ENCODE results near the gene KCNIP4.

Gene KCNIP4

GRCh38 chr4:21901281-21901680 lies 47.3 kb downstream of the KCNIP4 start:
- DNase-seq (ENCODE audit: low read depth in 2 of 2), result no peak

DNA sequence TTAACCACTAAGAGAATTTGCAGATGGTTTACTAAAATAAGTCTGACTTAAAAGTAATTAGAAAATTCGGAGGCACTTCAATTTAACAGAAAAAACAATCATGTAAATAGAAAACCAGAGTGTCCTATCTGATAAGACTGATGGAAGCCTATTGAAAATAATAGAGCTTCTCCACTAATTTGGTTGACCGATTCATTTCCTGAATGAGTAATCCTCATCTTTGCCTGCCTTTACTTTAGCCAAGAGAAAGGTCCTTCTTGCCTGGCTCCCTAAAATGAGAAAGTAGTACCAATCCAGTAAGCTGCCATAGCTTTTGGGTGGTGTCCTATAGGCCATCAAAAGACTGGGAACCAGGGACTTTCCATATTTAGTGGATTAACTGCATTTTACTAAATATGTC lies 48.4 kb downstream of the KCNIP4 start:
- DNase-seq (ENCODE audit: low read depth in 2 of 2), result no peak

DNA sequence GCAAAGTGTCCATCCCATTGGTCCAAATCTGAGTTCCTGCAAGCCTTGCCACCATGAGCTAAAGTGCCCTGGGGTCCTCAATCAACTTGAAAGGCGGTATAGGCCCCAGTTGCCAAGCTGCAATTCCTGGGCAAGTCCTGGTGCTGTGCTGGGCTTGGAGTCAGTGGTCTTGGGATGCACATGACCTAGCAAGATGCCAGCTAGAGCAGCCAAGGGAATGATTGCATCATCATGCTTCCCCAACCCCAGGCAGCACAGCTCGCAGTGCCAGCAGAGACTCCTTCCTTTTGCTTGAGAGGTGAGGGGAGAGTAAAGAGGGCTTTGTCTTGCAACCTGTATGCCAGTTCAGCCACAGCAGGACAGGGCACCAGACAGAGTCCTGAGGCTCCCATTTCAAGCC lies 50.5 kb downstream of the KCNIP4 start:
- DNase-seq (ENCODE audit: low read depth in 2 of 2), result no peak

GRCh38 chr4:21896767-21897166 lies 51.8 kb downstream of the KCNIP4 start:
- no peak for DNase-seq (ENCODE audit: low read depth in 2 of 2)

GRCh38 chr4:21893136-21893535 lies 55.4 kb downstream of the KCNIP4 start:
- DNase-seq (ENCODE audit: low read depth in 2 of 2), result no peak

GRCh38 chr4:21890231-21890630 lies 58.3 kb downstream of the KCNIP4 start:
- no peak for DNase-seq (ENCODE audit: low read depth in 2 of 2)

DNA sequence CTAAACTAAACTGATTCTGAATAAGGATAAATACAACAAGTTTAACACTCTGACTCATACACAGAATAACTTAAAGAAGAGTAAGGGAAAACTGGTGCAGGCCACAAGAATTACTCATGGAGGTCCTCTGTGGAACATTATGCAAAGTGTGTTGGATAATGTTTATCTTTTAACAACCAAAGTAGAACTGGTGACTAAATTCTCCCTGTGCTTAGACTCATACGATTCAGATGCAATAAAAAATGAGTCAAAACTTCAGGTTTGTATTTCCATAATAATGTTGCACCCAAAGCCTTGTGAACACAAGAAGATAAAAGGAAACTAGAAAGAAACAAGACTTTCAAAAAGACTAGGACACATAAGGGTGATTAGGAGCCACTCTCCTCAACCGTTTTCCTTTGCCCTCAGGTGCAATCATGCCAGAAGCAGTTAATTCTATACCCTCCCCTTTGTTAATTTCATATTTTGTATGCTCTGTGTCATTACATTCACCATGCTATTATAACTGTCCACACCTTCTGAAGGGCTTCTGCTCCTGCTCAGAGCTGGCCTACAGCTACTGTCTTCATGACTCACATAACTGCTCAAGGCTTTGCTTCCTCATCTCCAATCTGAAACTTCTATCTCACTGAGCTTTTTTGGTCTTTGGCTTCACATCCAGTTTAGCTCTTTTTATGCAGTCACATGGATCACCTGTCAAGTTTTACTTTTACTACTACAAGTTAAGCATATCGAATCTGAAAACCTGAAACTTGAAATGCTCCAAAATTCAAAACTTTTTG lies 60.2 kb downstream of the KCNIP4 start:
- DNase-seq (ENCODE audit: low read depth in 2 of 2), result no peak

- no peak for DNase-seq (ENCODE audit: low read depth in 2 of 2)
Observed at GRCh38 chr4:21887481-21887880, 61.1 kb downstream of the KCNIP4 start.

- no peak for DNase-seq (ENCODE audit: low read depth in 2 of 2)
Observed at GRCh38 chr4:21885770-21886169, 62.8 kb downstream of the KCNIP4 start.

DNA sequence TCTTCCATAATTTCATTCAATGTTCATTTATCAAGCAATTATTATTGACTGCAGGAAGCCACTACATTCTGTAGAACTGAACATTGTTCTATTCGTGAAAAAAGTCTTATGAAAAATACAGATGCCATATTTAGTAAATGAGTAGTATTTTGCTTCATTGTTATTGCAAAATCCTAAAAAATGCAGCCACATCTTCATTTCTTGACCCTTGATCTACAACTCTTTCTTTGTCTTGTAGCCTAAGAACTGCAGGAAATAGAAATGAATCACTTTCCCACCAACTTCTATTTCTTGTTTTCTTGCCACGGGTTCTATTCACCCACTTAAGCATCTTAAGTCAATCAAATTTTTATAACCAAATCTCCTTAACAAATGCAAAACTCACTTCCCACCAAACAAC lies 63.3 kb downstream of the KCNIP4 start:
- no peak for DNase-seq (ENCODE audit: low read depth in 2 of 2)

DNA sequence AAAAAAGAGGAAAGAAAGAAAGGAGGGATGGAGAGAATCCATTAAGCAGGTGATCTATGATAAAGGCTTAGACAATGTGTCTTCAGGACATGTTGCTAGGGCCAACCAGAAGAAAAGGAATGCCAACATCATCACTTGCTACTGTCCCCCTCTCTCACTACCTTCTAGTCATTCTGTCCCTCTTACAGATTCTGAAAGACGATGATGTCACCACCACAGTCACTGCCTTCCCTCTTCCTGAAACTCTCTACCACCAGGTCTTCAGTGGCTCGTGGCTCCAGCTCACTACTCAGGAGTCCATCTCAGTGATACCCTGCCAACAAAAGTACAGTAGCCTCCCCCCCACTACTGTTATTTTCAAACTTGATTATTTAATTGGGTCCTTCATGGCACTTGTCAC lies 64.0 kb downstream of the KCNIP4 start:
- no peak for DNase-seq (ENCODE audit: low read depth in 2 of 2)

GRCh38 chr4:21882051-21882839 lies 66.3 kb downstream of the KCNIP4 start:
- DNase-seq (ENCODE audit: low read depth in 2 of 2), result no peak

GRCh38 chr4:21879187-21879586 lies 69.4 kb downstream of the KCNIP4 start:
- DNase-seq (ENCODE audit: low read depth in 2 of 2), result no peak

GRCh38 chr4:21876711-21877110 lies 71.9 kb downstream of the KCNIP4 start:
- no peak for DNase-seq (ENCODE audit: low read depth in 2 of 2)

DNA sequence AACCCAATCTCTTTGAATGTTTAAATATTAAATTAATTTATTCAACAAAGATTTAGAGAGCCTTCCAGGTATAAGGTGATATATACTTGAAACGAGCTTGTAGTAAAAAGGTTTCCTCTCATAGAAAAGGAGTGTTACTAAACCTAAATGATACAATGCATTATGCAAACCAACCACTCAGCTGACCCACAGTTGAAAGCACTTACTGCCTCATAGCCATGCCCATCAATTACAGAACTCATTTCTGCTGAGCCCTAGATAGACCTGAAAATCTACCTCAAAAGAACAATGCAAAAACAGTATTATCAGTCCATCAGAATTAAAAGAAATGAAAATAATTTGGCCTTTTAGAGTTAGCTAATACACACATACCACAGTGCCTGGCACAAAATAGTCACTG lies 75.4 kb downstream of the KCNIP4 start:
- no peak for DNase-seq (ENCODE audit: low read depth in 2 of 2)

DNA sequence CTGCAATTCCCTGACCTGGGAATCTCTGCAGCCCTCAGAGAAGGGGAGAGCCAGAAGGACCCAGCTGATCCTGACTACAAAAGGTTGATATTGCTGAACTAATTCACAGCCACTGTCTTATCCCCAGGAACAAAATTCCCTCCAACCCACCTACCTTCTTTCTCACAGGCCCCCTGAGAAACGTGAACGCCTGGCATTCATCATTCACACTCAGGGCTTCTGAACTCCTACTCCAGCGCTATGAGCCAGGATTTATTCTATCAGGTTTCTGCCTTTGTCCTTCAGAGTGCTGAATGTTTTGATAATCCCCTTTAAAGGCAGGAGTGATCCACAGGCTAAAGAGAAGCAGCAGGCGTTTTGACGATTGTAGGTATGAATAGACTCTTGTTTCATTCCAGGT lies 76.5 kb downstream of the KCNIP4 start:
- no peak for DNase-seq (ENCODE audit: low read depth in 2 of 2)

- DNase-seq (ENCODE audit: low read depth in 2 of 2), result no peak
Observed at GRCh38 chr4:21869978-21870745, 78.4 kb downstream of the KCNIP4 start.

GRCh38 chr4:21864686-21865085 lies 83.9 kb downstream of the KCNIP4 start:
- DNase-seq (ENCODE audit: low read depth in 2 of 2), result no peak

DNA sequence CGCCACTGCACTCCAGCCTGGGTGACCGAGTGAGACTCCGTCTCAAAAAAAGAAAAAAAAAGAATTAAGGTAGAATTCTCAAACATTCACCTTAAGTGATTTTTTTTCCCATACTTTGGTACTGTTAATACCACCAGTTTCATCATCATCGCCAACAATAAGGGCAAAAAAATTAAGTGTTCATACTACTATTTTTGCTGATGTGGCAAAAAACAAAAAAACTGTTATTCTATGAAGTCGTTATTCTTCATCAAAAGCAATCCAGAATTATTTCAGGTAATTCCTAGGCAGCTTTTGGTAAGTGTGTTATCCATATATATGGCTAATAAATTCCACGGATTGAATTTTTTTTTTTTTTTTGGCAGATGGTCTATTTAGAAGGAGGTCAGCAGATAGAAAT lies 85.7 kb downstream of the KCNIP4 start:
- no peak for DNase-seq (ENCODE audit: low read depth in 2 of 2)

GRCh38 chr4:21858971-21859370 lies 89.6 kb downstream of the KCNIP4 start:
- DNase-seq (ENCODE audit: low read depth in 2 of 2), result no peak

DNA sequence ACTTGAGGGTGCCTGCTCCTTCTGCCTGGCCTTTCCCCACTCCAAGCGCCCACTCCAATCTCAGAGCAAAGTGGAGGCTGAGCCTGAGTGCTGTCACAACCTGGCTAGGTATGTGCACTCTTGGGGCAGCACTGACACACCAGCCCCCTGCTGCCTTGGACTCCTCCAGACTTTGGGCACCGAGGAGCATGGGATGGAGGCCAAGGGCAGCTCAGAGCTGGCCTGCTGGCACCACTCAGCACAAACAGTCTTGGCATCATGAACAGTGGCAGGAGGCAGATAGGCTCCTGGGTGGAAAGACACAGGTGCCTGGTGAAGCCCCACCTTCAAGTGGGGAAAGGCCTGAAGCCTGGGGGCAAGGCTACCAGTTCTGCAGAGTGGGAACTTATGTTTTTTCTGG lies 91.8 kb downstream of the KCNIP4 start:
- DNase-seq (ENCODE audit: low read depth in 2 of 2), result no peak

GRCh38 chr4:21856301-21856700 lies 92.3 kb downstream of the KCNIP4 start:
- DNase-seq (ENCODE audit: low read depth in 2 of 2), result no peak

DNA sequence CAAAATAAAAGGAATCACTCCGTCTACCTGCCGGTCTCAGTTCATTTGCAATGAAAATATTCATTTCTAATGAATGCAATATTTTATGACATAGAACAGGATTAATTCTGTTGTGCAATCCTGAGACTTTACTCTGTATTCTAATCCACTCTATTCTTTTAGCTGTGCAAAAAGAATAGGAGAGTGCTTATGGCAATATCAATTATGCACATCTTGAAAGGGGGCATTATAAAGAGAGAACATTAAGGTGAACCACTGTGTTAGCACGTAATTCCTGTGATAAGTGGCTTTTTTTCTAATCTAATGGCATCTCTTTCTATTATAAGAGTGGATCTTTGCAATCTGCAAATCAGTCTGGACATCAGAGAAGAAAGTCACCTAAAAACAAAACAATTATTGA lies 99.5 kb downstream of the KCNIP4 start:
- DNase-seq (ENCODE audit: low read depth in 2 of 2), result no peak
